Liver (tissue), 9 donors: ENCODE results near the gene EVC2. TPM values are rescaled to one million over a fixed set of nuclear protein-coding genes. Genes with fewer than 3 reads are reported as not detected.

Experiments used
- DNase-seq: peaks from one replicate; pipeline ENCODE4 v3.0.0-alpha.2; 2017; ENCODE audit warnings: low spot score
- H3K27ac ChIP-seq, 2 donors: one replicate each; pipeline ENCODE4 v1.7.0; 2013; ENCODE audit warnings: inconsistent platforms in 2 of 2, low read length in 2 of 2, control low read depth in 1 of 2, low read depth in 1 of 2, mild to moderate bottlenecking in 1 of 2
- H3K27me3 ChIP-seq, 4 donors: one replicate each; pipeline versions ENCODE4 v1.6.1 to v1.7.0; 2013; ENCODE audit warnings: low read length in 3 of 4, inconsistent platforms in 1 of 4, mild to moderate bottlenecking in 1 of 4, moderate library complexity in 1 of 4; ENCODE audit not compliant: control insufficient read depth in 4 of 4, insufficient read depth in 4 of 4
- H3K36me3 ChIP-seq, 4 donors: one replicate each; pipeline versions ENCODE4 v1.6.1 to v1.7.0; 2013; ENCODE audit warnings: low read length in 3 of 4, mild to moderate bottlenecking in 3 of 4, low read depth in 1 of 4, moderate library complexity in 1 of 4; ENCODE audit not compliant: control insufficient read depth in 4 of 4, insufficient read depth in 3 of 4
- H3K4me1 ChIP-seq, 4 donors: one replicate each; pipeline versions ENCODE4 v1.6.1 to v1.7.0; 2013; ENCODE audit warnings: low read length in 3 of 4, mild to moderate bottlenecking in 3 of 4, moderate library complexity in 1 of 4; ENCODE audit not compliant: control insufficient read depth in 4 of 4, insufficient read depth in 4 of 4
- H3K4me3 ChIP-seq, 3 donors: one replicate each; pipeline versions ENCODE4 v1.6.1 to v1.7.0; 2013; ENCODE audit warnings: low read length in 3 of 3, control low read depth in 1 of 3, low read depth in 1 of 3, mild to moderate bottlenecking in 1 of 3
- H3K9ac ChIP-seq, 2 donors: one replicate each; pipeline ENCODE4 v1.7.0; 2013; ENCODE audit warnings: low read length in 2 of 2, mild to moderate bottlenecking in 2 of 2, moderate library complexity in 2 of 2, control low read depth in 1 of 2, low read depth in 1 of 2
- H3K9me3 ChIP-seq, 4 donors: one replicate each; pipeline versions ENCODE4 v1.6.1 to v1.7.0; 2013; ENCODE audit warnings: low read length in 3 of 4; ENCODE audit not compliant: control insufficient read depth in 4 of 4
- EGR1 ChIP-seq, 2 donors: IDR thresholded peaks; 2 replicates each; pipeline ENCODE4 v1.6.1; 2016 to 2018; ENCODE audit warnings: antibody characterized with exemption in 2 of 2, low read depth in 2 of 2
- FOXA1 ChIP-seq: IDR thresholded peaks from 2 replicates; pipeline ENCODE4 v1.6.1; 2016; ENCODE audit warnings: antibody characterized with exemption
- FOXA2 ChIP-seq: IDR thresholded peaks from 2 replicates; pipeline ENCODE4 v1.6.1; 2016; ENCODE audit warnings: antibody characterized with exemption
- GABPA ChIP-seq, 2 donors: IDR thresholded peaks in 1 of 2; conservative IDR thresholded peaks in 1 of 2; 2 replicates each; pipeline ENCODE4 v1.6.1; 2016; ENCODE audit warnings: antibody characterized with exemption in 2 of 2, mild to moderate bottlenecking in 1 of 2, moderate library complexity in 1 of 2
- HNF4A ChIP-seq, 2 donors: conservative IDR thresholded peaks; 2 replicates each; pipeline ENCODE4 v1.6.1; 2016; ENCODE audit warnings: antibody characterized with exemption in 2 of 2, mild to moderate bottlenecking in 2 of 2
- HNF4G ChIP-seq: IDR thresholded peaks from 2 replicates; pipeline ENCODE4 v1.6.1; 2016; ENCODE audit warnings: antibody characterized with exemption
- NR2F2 ChIP-seq: IDR thresholded peaks from 2 replicates; pipeline ENCODE4 v1.6.1; 2016; ENCODE audit warnings: antibody characterized with exemption
- RAD21 ChIP-seq, 2 donors: IDR thresholded peaks; 2 replicates each; pipeline ENCODE4 v1.6.1; 2016; ENCODE audit warnings: antibody characterized with exemption in 2 of 2, mild to moderate bottlenecking in 2 of 2
- RXRA ChIP-seq, 2 donors: IDR thresholded peaks; 2 replicates each; pipeline ENCODE4 v1.6.1; 2017 to 2018; ENCODE audit warnings: antibody characterized with exemption in 2 of 2, mild to moderate bottlenecking in 1 of 2
- SP1 ChIP-seq: IDR thresholded peaks from 2 replicates; pipeline ENCODE4 v1.6.1; 2018; ENCODE audit warnings: antibody characterized with exemption, mild to moderate bottlenecking
- TAF1 ChIP-seq: conservative IDR thresholded peaks from 2 replicates; pipeline ENCODE4 v1.6.1; 2016; ENCODE audit warnings: antibody characterized with exemption, mild to moderate bottlenecking
- WGBS: extraction: QIAGEN DNeasy Blood & Tissue Kit; methylation state at CpG from one replicate; pipeline ENCODE4 v1.1.7; 2013; 5-methylcytosine and 5-hydroxymethylcytosine counted together
- polyA plus RNA-seq, 2 donors: library from polyadenylated mRNA; stranded (reverse) in 1 of 2; unstranded in 1 of 2; fragments of 200-250 nt in 1 of 2; fragments of >200 nt in 1 of 2; fragmentation: Nextera tagmentation in 1 of 2; extraction: Ambion mirVana in 1 of 2; gene quantifications; one replicate each; pipeline versions ENCODE4 v1.2.1 to v1.2.3, GENCODE V29; 2013 to 2015
- total RNA-seq, 2 donors: library from RNA; depleted of rRNA; stranded (reverse); fragments of >200 nt; gene quantifications; one replicate each; pipeline ENCODE4 v1.2.3, GENCODE V29; 2014
- TF ChIP-seq, protein P1 (sequence below): IDR thresholded peaks from 2 replicates; pipeline ENCODE4 v1.6.1; 2016; ENCODE audit warnings: antibody characterized with exemption
- TF ChIP-seq, protein P2 (sequence below): IDR thresholded peaks from 2 replicates; pipeline ENCODE4 v1.6.1; 2016; ENCODE audit warnings: antibody characterized with exemption
- TF ChIP-seq, protein P3 (sequence below): fragments of 150-350 bp; IDR thresholded peaks from 2 replicates; pipeline ENCODE4 v1.5.1; 2017; ENCODE audit warnings: improper control_type of control experiment, low read depth, low read length; ENCODE audit not compliant: missing input control
- donor health status: healthy.
- donor health status: healthy.
- donor health status: healthy.
- donor health status: healthy.
- donor health status: healthy.

Gene EVC2
- total and polyA plus RNA-seq, 4 donors: 0.26 to 1.3 (median 0.57) TPM

DNA sequence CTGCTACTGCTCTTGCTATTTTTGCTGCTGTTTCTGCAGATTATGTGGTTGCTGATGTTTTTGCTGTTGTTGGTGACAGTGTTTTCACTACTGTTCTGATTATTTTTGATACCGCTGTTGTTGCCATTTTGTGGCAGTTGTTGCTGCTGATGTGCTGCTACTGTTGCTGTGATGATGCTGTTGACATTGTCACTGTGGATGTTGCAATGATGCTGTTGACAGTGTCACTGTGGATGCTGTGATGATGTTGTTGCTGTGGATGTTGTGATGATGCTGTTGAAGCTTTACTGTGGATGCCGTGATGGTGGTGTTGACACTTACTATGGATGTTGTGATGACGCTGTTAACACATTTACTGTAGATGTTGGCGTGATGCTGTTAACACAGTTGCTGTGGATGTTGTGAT is 180.3 kb downstream of the EVC2 start:
- WGBS: 96% methylated on average over 4 of the region's 4 CpGs
- DNase-seq: no peak
- H3K9me3 ChIP-seq: no peaks in the 10 kb centered on the region
- no peak for TF ChIP-seq RXRA (IDR thresholded peaks at IDR 0.05)
- TF ChIP-seq, protein P1, sequence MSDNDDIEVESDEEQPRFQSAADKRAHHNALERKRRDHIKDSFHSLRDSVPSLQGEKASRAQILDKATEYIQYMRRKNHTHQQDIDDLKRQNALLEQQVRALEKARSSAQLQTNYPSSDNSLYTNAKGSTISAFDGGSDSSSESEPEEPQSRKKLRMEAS: no peak
- TF ChIP-seq SP1: no peak
- no peak for TF ChIP-seq HNF4G
- no peak for TF ChIP-seq FOXA2
- no peak for TF ChIP-seq NR2F2
- H3K9ac ChIP-seq: no peak overlapping the region
- H3K4me1 ChIP-seq: peaks cover 0 to 10% (median 1%) of the 10 kb centered on the region in 4 donors
- H3K4me3 ChIP-seq: no peak overlapping the region
- H3K27ac ChIP-seq: no peak overlapping the region
- no peaks in the 10 kb centered on the region for H3K27me3 ChIP-seq
- H3K36me3 ChIP-seq: no peaks in the 10 kb centered on the region

DNA sequence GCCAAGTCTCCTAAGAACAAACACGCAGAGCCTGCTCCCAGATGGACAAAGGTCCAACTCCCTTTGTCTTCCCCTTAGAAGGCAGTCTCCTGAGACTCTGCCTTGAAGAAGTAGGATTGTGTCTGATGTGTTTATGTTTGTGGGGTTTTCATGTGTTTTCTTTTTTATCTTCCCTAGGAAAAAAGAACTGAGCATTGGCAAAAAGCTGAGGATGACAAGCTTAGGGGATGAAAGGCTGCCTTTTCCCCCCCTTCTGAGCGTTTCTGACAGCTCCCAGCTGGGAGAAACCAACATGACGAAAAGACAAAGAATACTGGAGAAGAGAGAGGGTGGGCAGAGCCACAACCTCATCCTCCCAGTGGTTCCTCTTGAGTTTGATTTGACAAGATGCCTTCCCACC is 181.1 kb downstream of the EVC2 start:
- H3K27ac ChIP-seq: no peak overlapping the region
- no peak overlapping the region for H3K9ac ChIP-seq
- no peaks in the 10 kb centered on the region for H3K36me3 ChIP-seq
- no peak for DNase-seq
- H3K4me3 ChIP-seq: no peak overlapping the region
- H3K4me1 ChIP-seq: peaks cover 0 to 10% (median 1%) of the 10 kb centered on the region in 4 donors
- TF ChIP-seq, protein P2, sequence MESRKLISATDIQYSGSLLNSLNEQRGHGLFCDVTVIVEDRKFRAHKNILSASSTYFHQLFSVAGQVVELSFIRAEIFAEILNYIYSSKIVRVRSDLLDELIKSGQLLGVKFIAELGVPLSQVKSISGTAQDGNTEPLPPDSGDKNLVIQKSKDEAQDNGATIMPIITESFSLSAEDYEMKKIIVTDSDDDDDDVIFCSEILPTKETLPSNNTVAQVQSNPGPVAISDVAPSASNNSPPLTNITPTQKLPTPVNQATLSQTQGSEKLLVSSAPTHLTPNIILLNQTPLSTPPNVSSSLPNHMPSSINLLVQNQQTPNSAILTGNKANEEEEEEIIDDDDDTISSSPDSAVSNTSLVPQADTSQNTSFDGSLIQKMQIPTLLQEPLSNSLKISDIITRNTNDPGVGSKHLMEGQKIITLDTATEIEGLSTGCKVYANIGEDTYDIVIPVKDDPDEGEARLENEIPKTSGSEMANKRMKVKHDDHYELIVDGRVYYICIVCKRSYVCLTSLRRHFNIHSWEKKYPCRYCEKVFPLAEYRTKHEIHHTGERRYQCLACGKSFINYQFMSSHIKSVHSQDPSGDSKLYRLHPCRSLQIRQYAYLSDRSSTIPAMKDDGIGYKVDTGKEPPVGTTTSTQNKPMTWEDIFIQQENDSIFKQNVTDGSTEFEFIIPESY: no peak
- no peak for TF ChIP-seq HNF4G
- TF ChIP-seq EGR1 (IDR thresholded peaks at IDR 0.05; ENCODE audit: low read depth in 2 of 2): no peak
- TF ChIP-seq, protein P3, sequence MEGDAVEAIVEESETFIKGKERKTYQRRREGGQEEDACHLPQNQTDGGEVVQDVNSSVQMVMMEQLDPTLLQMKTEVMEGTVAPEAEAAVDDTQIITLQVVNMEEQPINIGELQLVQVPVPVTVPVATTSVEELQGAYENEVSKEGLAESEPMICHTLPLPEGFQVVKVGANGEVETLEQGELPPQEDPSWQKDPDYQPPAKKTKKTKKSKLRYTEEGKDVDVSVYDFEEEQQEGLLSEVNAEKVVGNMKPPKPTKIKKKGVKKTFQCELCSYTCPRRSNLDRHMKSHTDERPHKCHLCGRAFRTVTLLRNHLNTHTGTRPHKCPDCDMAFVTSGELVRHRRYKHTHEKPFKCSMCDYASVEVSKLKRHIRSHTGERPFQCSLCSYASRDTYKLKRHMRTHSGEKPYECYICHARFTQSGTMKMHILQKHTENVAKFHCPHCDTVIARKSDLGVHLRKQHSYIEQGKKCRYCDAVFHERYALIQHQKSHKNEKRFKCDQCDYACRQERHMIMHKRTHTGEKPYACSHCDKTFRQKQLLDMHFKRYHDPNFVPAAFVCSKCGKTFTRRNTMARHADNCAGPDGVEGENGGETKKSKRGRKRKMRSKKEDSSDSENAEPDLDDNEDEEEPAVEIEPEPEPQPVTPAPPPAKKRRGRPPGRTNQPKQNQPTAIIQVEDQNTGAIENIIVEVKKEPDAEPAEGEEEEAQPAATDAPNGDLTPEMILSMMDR: no peak
- TF ChIP-seq, protein P1: no peak
- no peak for TF ChIP-seq RAD21 (IDR thresholded peaks at IDR 0.05)
- no peak for TF ChIP-seq FOXA1
- TF ChIP-seq HNF4A (conservative IDR thresholded peaks at IDR 0.05): no peak
- no peak for TF ChIP-seq GABPA (IDR thresholded peaks at IDR 0.05 in 1 of 2, conservative IDR thresholded peaks at IDR 0.05 in 1 of 2)
- no peak for TF ChIP-seq RXRA (IDR thresholded peaks at IDR 0.05)
- TF ChIP-seq TAF1: no peak
- no peaks in the 10 kb centered on the region for H3K9me3 ChIP-seq
- WGBS: 68% methylated on average over 3 of the region's 3 CpGs
- no peaks in the 10 kb centered on the region for H3K27me3 ChIP-seq
